Stimulated activated CD4-positive, alpha-beta T cell treated with anti-CD3 and anti-CD28 coated beads, Interleukin-2, amount 100 ng/mL, for 4 hours (primary cell): ENCODE data around the gene MYH10.
"Not testable (repeated sequence)": the region's sequence is repeated elsewhere in the genome, so short reads cannot be mapped to it uniquely, and the experiment has no call there.

Source experiments
- DNase-seq: peaks from one replicate; pipeline ENCODE4 v3.0.0-alpha.2; 2020; ENCODE audit warnings: low read depth

Gene MYH10

DNA sequence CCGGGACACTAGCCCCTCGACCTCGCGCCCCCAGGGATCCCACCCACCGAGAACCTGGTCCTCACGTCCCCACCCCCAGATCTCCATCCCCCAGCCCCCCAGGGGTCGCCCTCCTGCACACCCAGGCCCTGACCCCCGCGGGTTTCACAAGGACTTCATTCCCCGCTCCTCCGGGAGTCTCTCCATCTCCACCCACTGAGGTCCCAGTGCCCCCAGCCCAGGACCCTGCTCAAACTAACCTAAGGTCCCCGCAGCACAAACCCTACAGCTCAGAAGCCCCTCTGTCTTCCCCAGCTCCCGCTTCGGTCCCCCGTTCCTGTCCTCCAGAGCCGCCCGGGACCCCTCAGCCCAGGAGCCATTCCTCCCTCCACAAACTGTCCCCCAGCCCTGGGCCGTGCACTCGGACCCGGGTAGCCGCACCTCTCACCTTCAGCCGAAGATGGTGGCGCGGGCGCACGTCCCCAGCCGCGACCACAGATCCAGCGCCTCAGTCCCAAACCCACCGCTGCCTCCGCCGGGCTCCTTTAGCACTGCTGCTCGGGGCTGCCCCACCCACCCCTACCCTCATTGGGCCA, at the start of gene MYH10:
TSS of gene MYH10 (minus strand) at position 499 of the 575 bp plus-strand sequence. CDS start 7,479 bp downstream, outside the sequence.
- no peak for DNase-seq

DNA sequence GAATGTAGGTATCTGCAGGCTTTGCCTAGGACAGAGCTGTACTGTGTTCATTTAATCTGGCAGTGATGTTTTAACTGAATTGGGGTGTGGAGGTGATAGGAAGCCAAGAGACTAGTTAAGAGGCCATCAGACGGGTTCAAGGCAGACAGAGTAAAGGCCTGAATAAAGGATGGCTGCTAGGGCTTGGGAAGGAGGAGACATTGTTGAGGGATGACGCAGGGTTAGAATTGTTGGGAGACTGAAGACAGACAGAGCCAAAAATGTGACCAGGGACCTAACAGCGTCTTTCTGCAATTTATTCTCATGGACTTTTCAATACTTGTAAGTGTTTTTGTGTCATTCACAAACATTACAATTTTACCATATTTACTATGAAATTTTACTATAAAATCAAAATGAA, 48.6 kb upstream of the MYH10 start:
- DNase-seq, result no peak

DNA sequence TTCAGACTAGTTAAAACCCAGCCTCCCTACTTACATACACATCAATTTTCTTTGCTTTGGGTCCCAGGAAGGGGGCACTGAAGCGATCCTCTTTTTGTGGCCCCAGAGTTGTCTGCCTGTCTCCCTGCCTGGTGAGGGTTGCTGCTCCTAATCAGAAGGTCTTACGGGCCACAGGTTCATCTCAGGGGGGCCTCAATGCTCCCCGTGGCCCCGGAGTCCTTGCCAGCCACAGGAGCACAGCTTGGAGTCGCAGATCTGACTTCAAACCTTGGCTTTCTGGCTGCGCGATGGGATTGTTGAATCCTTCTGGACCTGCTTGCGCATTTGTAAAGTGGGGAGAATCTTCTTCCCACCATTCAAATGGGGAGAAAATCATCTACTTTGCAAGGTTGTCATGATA, 44.8 kb upstream of the MYH10 start:
- no peak for DNase-seq

DNA sequence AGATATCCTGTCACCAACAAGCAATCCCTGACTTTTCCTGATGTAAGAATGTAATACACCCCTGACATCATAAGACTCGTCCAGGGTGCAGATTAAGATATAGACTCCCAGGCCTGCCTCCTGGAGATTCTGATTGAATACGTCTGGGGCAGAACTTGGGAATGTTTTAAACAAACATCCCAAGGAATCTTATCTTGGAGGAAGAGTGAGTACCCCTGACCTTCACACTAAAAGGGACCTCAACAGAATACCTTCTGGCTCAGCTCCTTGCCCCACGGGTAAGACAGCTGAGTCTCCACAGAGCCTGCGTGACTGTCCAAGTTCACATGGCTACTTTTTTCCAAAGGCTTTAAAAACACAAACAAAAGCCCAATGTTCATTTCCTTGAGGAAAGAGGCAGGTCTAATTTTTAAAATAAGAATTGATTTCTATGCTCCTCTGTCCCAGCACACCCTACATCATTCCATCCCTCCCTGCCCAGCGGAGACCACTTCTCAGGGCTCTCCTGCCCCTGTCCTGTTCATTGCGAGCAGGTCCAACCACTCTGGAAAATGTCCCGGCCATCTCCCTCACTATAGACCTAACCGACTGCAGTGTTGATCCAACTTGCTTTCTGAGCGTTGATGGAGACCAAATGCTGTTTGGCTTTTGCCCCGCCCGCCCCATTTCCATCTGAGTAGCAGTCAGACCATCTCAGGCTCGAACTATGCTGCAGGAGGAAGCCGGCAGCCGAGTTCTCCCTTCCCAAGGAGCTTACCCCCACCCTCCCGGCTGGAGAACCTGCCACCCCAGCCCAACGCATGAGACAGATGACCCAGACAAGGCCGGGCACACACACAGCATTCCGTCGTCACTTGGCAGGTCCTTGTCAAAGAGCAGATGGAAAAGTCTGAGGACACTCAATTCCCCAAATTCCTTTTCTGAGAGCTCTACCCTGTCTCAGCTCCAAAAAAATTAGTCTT, 44.1 kb upstream of the MYH10 start:
- DNase-seq, result no peak

DNA sequence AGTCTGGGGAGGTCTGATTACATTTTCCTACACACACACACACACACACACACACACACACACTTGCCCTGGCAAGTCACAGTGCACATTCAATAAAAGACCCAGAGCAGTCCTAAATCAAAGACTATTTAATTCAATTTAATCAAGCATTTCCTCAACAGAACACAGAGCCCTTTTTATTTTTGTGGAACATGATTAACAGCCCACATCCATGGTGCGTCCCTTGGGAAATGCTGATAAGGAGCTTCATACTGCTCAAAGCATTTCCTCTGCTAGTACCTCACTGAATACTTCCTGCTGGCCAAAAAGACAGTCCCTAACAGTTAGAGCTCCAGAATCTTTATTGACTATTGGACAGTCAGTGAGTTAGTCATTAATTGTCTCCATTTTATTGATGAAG, 43.1 kb upstream of the MYH10 start:
- no peak for DNase-seq

DNA sequence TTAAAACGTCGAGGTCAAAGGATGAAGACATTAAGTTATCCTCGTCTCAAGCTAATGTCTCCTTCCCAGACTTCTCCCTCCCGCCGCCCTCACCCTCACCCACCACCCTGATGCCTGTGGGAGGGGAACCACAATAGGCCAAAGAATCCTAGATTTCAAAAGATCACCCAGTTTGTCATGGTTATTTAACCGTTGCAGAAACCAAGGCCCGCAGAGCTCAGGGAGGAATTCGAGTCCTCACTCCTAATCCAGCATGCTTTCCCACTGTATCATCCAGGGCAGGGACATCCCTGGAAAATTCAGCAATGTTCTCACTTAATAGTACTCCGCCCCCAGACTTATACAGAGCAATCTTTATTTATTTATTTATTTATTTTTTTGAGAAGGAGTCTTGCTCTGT, 41.8 kb upstream of the MYH10 start:
- DNase-seq, result no peak

DNA sequence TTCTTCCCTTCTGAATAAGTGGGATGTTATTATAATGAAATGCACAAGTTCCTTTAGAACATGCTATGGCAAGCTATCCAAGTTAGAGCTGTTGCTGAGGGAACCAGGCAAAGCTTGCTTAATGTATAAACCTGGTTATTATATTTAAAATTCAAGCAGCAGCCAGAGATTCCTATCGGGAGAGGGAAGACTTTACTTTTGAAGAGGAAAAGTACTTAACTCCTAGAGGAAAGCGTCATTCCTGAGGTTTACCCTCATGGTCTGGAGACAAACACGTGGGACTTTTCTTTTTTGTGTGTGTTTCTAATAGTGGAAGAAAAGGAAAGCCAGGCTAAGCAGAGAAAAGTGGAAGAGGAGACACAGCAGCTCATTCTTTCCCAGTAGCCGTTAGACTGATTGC, 39.9 kb upstream of the MYH10 start:
- no peak for DNase-seq

DNA sequence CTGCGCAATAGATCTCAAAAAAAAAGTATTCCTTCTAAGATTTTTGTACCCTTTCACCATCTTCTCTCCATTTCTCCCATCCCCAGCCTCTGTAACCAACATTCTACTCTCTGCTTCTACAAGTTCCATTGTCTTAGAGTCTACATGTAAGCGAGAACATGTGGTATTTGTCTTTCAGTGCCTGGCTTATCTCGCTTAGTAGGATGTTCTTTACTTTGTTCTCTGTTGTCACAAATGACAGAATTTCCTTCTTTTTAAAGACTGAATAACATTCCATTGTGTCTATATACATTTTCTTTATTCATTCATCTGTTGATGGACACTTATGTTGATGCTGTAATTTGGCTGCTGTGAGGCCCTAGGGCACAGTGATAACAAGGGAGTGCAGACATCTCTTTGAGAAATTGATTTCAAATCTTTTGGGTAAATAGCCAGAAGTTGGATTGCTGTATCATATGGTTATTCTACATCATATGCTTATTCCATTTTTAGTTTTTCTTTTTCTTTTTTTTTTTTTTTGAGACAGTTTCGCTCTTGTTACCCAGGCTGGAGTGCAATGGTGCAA, 37.7 kb upstream of the MYH10 start:
- no peak for DNase-seq

DNA sequence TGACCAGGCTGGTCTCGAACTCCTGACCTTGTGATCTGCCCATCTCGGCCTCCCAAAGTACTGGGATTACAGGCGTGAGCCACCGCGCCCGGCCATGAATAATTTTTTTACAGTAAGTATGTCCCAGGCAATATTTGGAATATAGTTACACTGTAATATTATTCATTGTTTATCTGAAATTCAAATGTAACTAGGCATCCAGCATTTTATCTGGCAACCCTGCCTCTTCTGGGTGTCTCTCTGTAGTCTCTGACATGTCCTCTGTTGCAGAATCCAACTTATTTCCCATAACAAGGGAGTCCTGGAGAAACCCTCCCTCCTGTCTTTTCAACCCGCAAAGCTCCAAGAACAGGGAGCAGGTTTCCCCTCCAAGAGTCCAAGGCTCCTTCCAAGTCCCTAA, 36.9 kb upstream of the MYH10 start:
- DNase-seq, result no peak

DNA sequence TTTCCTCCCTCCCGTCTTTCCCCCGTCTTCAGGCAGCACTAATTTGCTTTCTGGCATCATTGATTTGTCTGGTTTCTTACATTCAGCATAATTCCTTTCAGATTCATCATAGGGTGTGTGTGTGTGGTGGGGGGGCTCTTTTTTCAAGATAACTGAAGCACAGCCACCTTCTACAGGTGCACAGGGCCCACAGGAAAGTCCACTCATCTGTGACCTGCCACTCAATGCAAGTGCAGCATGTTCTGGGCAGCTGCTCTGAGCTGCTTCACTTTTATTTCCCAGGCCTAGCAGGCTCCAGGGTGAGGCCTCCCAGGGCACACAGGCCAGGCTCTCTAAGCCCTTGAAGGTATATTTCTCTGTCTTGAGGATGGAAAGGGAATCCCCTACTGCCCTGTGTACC, 35.2 kb upstream of the MYH10 start:
- DNase-seq, result no peak

DNA sequence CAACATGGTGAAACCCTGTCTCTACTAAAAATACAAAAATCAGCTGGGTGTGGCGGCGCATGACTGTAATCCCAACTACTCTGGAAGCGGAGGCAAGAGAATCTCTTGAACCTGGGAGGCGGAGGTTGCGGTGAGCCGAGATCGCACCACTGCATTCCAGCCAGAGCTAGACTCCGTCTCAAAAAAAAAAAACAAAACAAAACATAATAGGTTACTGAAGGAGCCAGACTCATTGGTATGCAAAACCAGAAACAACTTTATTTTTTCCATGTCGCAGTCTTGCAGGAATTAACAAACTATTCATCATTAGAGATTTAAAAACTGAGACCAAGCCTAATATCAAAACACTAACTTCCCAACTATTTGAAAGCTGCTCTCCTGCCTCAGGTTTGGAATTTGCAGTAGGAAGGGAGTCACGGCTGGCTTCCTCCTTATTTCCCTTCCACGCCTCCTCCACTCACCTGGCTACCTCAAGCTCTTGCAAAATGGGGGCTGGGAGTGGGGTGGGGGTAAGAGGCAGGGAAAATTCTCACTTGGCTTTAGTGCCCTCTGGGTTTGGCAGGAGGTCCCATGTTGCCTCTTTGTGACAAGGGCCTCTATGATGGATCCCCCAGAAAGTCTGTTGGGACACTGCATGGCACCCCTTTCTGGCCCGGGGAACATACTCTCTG, 34.1 kb upstream of the MYH10 start:
- DNase-seq, result no peak

DNA sequence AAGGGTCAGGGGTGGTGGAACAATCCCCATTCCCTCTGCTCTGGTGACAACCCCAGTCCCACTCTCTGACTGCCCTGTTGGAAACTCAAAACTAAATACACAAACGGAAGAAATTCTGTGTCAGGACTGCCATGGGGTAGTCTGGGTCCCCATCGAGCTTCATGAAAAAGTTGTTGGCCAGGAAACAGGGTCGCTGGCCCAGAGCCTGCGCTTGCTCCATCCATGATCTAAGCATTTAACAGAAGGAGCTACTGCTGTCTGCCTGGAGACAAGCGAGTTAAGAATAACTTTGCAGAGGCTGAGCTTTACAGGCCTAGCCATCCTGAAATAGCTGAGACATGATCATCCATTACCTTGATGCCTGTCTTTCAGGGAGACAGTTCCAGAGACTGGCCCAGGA, 32.4 kb upstream of the MYH10 start:
- no peak for DNase-seq

DNA sequence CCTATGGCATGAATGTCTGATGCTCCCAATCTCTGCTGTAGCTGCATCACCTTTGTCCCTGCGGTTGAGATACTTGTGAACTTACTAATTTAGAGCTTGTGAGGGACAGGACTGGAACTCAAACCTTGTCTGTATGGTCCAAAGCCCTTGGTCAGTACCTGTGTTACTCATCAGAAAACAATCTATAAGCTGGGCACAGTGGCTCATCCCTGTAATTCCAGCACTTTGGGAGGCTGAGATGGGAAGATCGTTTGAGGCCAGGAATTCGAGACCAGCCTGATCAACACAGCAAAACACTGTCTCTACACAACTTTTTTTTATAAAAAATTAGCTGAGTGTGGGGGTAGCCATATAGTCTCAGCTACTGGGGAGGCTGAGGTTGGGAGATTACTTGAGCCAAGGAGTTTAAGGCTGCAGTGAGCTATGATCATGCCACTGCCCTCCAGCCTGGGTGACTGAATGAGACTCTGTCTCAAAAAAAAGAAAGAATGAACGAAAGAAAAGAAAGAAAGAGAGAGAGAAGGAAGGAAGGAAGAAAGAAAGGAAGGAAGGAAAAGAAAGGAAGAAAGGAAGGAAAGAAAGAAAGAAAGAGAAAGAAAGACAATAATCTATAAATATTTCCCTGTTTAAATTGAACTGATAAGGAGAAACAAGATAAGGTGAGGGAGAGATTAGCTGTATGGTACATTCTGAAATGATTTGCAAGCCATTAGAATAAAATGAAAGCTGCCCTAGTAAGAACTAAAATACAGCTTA, 31.7 kb upstream of the MYH10 start:
- no peak for DNase-seq

DNA sequence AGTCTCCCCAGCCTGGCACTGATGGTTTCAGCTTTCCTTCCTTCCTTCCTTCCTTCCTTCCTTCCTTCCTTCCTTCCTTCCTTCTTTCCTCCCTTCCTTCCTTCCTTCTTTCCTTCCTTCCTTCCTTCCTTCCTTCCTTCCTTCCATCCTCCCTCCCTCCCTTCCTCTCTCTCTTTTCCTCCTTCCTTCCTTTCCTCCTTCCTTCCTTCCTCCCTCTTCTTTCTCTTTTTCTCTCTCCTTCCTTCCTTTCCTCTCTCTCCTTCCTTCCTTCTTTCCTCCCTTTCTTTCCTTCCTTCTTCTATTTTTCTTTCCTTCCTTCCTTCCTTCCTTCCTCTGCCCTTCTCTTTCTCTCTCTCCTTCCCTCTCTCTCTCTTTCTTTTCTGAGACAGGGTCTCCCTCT, 30.2 kb upstream of the MYH10 start:
- not testable (repeated sequence) for DNase-seq

DNA sequence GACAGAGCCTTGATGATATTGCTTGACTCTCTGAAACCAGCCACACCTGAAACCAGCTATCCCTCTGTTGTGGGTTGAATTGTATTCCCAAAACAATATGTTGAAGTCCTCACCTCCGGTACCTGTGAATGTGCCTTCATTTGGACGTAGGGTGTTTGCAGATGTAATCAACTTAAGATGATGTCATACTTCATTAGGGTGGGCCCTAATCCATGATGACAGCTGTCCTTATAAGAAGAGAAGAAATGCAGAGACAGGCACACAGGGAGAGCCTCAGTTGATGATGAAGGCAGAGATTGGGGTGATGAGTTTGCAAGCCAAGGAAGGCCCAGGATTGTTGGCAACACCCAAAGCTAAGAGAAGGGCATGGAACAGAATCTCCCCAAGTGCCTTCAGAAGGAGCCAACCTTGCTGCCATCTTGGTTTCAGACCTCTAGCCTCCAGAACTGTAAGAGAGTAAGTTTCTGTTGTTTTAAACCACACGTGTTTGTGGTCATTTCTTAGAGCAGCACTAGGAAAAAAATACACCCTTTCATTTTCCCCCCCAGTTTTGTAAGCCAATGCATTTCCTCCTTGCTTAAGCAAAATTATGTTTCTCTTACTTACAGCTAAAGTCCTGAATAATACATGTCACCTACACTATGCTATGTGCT, 29.4 kb upstream of the MYH10 start:
- DNase-seq, result no peak

DNA sequence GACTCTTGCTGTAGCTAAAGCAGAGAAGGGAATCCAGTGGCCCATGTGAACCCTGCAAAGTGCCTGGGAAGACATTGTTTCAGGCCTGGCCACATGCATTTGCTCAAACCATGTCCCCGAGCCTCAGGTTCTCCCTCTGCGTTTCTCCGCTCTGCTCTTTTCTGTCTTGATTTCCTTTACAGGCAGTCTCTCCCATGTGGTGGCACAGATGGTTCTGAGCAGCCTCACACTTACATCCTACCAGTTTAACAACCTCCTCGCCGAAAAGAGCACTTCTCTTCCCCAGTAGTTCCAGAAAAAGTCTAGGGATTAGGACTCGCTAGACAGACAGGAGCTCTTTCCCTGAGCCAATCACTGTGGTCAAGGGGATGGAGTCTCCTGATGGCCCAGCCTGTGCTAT, 28.3 kb upstream of the MYH10 start:
- no peak for DNase-seq

DNA sequence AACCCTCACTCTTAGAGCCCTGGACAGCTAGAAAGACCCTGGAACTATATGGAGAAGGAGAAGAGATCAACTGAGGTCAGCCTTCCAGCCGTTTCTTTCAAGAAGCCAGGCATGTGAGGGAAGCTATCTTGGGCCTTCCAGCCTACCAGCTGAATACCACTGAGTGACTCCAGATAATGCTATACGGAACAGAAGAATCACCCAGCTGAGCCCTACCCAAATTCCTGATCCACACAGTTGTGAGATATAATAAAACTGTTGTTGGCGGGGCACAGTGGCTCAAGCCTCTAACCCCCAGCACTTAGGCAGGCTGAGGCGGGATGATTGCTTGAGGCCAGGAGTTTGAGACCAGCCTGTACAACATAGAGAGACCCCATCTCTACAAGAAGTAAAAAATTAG, 26.2 kb upstream of the MYH10 start:
- no peak for DNase-seq

DNA sequence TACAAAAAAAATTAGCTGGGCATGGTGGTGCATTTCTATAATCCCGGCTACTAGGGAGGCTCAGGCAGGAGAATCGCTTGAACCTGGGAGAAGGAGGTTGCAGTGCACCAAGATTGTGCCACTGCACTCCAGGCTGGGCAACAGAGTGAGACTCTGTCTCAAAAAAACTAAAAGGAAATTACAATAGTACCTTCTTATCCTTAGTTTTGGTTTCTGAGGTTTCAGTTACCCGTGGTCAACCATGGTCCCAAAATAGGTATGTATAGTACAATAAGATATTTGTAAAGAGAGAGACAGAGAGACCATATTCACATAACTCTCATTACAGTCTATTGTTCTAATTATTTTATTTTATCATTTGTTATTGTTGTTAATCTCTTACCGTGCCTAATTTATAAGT, 24.3 kb upstream of the MYH10 start:
- DNase-seq, result no peak

DNA sequence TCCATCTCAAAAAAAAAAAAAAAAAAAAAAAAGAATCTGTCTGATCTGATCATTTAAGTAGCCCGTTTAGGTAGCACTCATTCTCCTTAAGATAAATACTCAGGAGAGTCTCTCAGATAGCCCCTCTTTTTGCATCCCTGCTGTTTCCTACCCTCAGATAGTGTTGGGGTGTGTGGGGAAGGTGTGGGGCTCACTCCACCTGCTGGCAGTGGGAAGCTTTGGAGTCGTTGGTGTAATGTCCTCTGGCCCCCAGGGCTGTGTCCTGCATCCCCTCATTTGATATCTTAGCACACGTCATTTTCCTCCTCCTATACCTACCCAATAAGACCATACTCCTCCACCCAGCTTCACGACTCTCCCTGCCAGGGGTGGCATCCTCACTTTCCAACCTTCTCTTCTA, 20.5 kb upstream of the MYH10 start:
- DNase-seq, result no peak

DNA sequence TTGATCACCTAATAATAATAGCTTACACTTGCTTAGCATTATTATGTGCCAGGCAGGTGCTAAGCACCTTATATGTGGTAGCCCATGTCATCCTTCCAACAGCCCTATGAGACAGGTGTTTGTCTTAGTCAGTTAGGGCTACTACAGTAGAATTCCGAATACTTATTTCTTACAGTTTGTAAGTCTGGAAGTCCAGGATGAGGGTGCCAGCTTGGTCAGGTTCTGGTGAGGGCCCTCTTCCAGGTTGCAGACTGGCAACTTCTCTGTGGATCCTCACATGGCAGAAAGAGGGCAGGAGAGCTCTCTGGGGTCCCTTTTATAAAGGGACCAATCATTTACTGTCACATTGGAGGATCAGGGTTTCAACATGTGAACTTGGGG, 19.6 kb upstream of the MYH10 start:
- no peak for DNase-seq
